PC-9 (cell line): ENCODE data around the gene SMAD9.

ENCODE experiments used
- CTCF ChIP-seq: fragments of 200-600 bp; sonication (generic); conservative IDR thresholded peaks from 2 replicates; pipeline ENCODE4 v1.6.1; 2017; ENCODE audit warnings: mixed run types, antibody characterized with exemption, mild to moderate bottlenecking, moderate library complexity
- EZH2 ChIP-seq: fragments of 200-600 bp; sonication (generic); IDR thresholded peaks from 2 replicates; pipeline ENCODE4 v1.8.0; 2017; ENCODE audit warnings: antibody characterized with exemption, low read depth

- TF ChIP-seq CTCF = no peak
- no peak for TF ChIP-seq EZH2
Observed at GRCh38 chr13:36807616-36808015, 112.4 kb downstream of the SMAD9 start.
